Testis (tissue), 2 donors: ENCODE measurements around the gene AMDHD2.

Experiments
- POLR2A ChIP-seq: fragments of 450-650 bp; IDR thresholded peaks from one replicate; pipeline ENCODE4 v1.6.1; 2017; ENCODE audit warnings: antibody characterized with exemption, mild to moderate bottlenecking, moderate library complexity
- TF ChIP-seq, protein P1 (sequence below), 3 experiments: fragments of 450-650 bp in 2 of 3; fragments of 200-600 bp in 1 of 3; sonication (generic) in 1 of 3; IDR thresholded peaks; one replicate each; pipeline ENCODE4 v1.5.1; 2016 to 2019; ENCODE audit warnings: antibody characterized with exemption in 3 of 3, mild to moderate bottlenecking in 2 of 3, moderate library complexity in 1 of 3

DNA sequence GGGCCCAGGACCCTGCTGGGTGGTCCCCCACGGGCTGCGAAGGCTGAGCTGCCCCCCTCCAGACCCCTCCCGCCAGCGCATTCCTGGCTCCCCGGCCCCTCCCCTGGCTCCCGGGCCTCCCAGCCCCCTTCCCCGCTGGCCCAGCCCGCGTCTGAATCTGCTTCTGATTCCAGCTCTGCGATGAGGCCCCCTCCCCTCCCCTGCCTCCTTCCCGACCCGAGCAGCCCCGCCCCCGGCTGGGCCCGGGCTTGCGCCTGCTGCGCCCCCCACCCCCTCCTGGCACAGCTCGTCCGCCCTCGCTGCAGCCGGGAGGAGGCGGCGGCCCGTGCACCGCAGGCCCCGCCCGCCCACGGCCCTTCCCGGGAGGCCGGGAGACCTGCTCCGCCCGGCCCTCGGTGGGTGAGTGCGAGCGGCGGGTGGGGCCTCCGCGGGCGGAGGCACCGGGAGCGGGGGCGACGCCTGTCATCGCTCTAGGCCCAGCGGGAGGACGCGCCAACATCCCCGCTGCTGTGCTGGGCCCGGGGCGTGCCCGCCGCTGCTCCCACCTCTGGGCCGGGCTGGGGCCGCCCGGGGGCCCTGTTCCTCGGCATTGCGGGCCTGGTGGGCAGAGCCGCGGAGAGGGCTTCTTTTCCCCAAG, 49.0 kb upstream of the AMDHD2 start, which contains the start of gene NTN3:
- TF ChIP-seq, protein P1, sequence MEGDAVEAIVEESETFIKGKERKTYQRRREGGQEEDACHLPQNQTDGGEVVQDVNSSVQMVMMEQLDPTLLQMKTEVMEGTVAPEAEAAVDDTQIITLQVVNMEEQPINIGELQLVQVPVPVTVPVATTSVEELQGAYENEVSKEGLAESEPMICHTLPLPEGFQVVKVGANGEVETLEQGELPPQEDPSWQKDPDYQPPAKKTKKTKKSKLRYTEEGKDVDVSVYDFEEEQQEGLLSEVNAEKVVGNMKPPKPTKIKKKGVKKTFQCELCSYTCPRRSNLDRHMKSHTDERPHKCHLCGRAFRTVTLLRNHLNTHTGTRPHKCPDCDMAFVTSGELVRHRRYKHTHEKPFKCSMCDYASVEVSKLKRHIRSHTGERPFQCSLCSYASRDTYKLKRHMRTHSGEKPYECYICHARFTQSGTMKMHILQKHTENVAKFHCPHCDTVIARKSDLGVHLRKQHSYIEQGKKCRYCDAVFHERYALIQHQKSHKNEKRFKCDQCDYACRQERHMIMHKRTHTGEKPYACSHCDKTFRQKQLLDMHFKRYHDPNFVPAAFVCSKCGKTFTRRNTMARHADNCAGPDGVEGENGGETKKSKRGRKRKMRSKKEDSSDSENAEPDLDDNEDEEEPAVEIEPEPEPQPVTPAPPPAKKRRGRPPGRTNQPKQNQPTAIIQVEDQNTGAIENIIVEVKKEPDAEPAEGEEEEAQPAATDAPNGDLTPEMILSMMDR (IDR thresholded peaks at IDR 0.05), result no peak
- no peak for TF ChIP-seq POLR2A
